ENCODE measurements around the gene DEPDC7.

- TF ChIP-seq CTCF (conservative IDR thresholded peaks at IDR 0.05 in 1 of 2, IDR thresholded peaks at IDR 0.05 in 1 of 2; ENCODE audit: extremely low read depth in 1 of 2, insufficient read depth in 1 of 2, low read depth in 1 of 2, low read length in 2 of 2) (no peak), EZH2 (IDR thresholded peaks at IDR 0.05; ENCODE audit: borderline replicate concordance, low read length) (no peak)
Observed at GRCh38 chr11:33057284-33057683, 41.6 kb downstream of the DEPDC7 start.
